ENCODE measurements around the gene WDR6. TPM values are rescaled to one million over a fixed set of nuclear protein-coding genes. Genes with fewer than 3 reads are reported as not detected.

Gene WDR6
- total and polyA plus RNA-seq, 4 donors, result 29.4 to 50.9 (median 47.0) TPM

GRCh38 chr3:49035281-49035680, 28.1 kb downstream of the WDR6 start (continued):
- TF ChIP-seq, protein P1, sequence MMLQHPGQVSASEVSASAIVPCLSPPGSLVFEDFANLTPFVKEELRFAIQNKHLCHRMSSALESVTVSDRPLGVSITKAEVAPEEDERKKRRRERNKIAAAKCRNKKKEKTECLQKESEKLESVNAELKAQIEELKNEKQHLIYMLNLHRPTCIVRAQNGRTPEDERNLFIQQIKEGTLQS (IDR thresholded peaks at IDR 0.05), result no peak
- no peak for TF ChIP-seq ZBTB33 (IDR thresholded peaks at IDR 0.05)

- WGBS, result 91% methylated on average over 1 of the region's 1 CpG
- H3K9ac ChIP-seq (ENCODE audit: low read depth in 1 of 2, low read length in 2 of 2), result no peak overlapping the region
- no peak overlapping the region for H3K4me3 ChIP-seq (ENCODE audit: low read depth in 1 of 3, low read length in 3 of 3)
- no peak overlapping the region for H3K27ac ChIP-seq (ENCODE audit: low read depth in 1 of 2, low read length in 2 of 2)
- no peaks in the 10 kb centered on the region for H3K27me3 ChIP-seq (ENCODE audit: control insufficient read depth in 4 of 4, insufficient read depth in 4 of 4, low read length in 3 of 4)
- no peaks in the 10 kb centered on the region for H3K9me3 ChIP-seq (ENCODE audit: control insufficient read depth in 4 of 4, low read length in 3 of 4)
- DNase-seq (ENCODE audit: low spot score), result no peak
- H3K4me1 ChIP-seq (ENCODE audit: control insufficient read depth in 4 of 4, insufficient read depth in 4 of 4, low read length in 3 of 4), result no peaks in the 10 kb centered on the region
- H3K36me3 ChIP-seq (ENCODE audit: control insufficient read depth in 4 of 4, insufficient read depth in 3 of 4, low read depth in 1 of 4, low read length in 3 of 4), result peaks cover 15 to 36% (median 32%) of the 10 kb centered on the region in 4 donors
- TF ChIP-seq, protein P2, sequence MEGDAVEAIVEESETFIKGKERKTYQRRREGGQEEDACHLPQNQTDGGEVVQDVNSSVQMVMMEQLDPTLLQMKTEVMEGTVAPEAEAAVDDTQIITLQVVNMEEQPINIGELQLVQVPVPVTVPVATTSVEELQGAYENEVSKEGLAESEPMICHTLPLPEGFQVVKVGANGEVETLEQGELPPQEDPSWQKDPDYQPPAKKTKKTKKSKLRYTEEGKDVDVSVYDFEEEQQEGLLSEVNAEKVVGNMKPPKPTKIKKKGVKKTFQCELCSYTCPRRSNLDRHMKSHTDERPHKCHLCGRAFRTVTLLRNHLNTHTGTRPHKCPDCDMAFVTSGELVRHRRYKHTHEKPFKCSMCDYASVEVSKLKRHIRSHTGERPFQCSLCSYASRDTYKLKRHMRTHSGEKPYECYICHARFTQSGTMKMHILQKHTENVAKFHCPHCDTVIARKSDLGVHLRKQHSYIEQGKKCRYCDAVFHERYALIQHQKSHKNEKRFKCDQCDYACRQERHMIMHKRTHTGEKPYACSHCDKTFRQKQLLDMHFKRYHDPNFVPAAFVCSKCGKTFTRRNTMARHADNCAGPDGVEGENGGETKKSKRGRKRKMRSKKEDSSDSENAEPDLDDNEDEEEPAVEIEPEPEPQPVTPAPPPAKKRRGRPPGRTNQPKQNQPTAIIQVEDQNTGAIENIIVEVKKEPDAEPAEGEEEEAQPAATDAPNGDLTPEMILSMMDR (IDR thresholded peaks at IDR 0.05; ENCODE audit: low read depth, low read length, missing input control), result no peak
- TF ChIP-seq, protein P3, sequence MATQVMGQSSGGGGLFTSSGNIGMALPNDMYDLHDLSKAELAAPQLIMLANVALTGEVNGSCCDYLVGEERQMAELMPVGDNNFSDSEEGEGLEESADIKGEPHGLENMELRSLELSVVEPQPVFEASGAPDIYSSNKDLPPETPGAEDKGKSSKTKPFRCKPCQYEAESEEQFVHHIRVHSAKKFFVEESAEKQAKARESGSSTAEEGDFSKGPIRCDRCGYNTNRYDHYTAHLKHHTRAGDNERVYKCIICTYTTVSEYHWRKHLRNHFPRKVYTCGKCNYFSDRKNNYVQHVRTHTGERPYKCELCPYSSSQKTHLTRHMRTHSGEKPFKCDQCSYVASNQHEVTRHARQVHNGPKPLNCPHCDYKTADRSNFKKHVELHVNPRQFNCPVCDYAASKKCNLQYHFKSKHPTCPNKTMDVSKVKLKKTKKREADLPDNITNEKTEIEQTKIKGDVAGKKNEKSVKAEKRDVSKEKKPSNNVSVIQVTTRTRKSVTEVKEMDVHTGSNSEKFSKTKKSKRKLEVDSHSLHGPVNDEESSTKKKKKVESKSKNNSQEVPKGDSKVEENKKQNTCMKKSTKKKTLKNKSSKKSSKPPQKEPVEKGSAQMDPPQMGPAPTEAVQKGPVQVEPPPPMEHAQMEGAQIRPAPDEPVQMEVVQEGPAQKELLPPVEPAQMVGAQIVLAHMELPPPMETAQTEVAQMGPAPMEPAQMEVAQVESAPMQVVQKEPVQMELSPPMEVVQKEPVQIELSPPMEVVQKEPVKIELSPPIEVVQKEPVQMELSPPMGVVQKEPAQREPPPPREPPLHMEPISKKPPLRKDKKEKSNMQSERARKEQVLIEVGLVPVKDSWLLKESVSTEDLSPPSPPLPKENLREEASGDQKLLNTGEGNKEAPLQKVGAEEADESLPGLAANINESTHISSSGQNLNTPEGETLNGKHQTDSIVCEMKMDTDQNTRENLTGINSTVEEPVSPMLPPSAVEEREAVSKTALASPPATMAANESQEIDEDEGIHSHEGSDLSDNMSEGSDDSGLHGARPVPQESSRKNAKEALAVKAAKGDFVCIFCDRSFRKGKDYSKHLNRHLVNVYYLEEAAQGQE (IDR thresholded peaks at IDR 0.05), result no peak
- TF ChIP-seq RXRA (IDR thresholded peaks at IDR 0.05), result no peak
- TF ChIP-seq HNF4G (IDR thresholded peaks at IDR 0.05), result no peak
- no peak for TF ChIP-seq RAD21 (IDR thresholded peaks at IDR 0.05)
- no peak for TF ChIP-seq TAF1 (conservative IDR thresholded peaks at IDR 0.05)
- TF ChIP-seq GABPA (IDR thresholded peaks at IDR 0.05 in 1 of 2, conservative IDR thresholded peaks at IDR 0.05 in 1 of 2), result no peak
- no peak for TF ChIP-seq NR2F2 (IDR thresholded peaks at IDR 0.05)
- TF ChIP-seq MAX (IDR thresholded peaks at IDR 0.05), result no peak
- no peak for TF ChIP-seq FOXA2 (IDR thresholded peaks at IDR 0.05)
- TF ChIP-seq, protein P1 (IDR thresholded peaks at IDR 0.05), result no peak
- no peak for TF ChIP-seq YY1 (IDR thresholded peaks at IDR 0.05)
- TF ChIP-seq FOXA1 (IDR thresholded peaks at IDR 0.05), result no peak
- TF ChIP-seq ZBTB33 (IDR thresholded peaks at IDR 0.05), result no peak
- TF ChIP-seq SP1 (IDR thresholded peaks at IDR 0.05), result no peak
These were observed 46.4 kb downstream of the WDR6 start for GRCh38 chr3:49053543-49053942.

Data from liver (tissue), 9 donors.